Left lung (tissue), 10 donors: Measurements from ENCODE around the gene ZNF568. TPM values are rescaled to one million over a fixed set of nuclear protein-coding genes. Genes with fewer than 3 reads are reported as not detected.

Experiments used
- ATAC-seq: fragments of 200-7000 bp; cut with Tn5 transposase; one replicate; pipeline ENCODE4 v1.9.1; 2020; ENCODE audit warnings: moderate library complexity
- DNase-seq, 4 donors: peaks; one replicate each; pipeline ENCODE4 v3.0.0-alpha.2; 2013 to 2020
- H3K27ac ChIP-seq, 2 donors: fragments of 200-600 bp; sonication (generic) in 1 of 2; one replicate each; pipeline versions ENCODE4 v1.5.0 to v1.8.0; 2020 to 2021
- H3K27me3 ChIP-seq, 2 donors: fragments of 200-600 bp; sonication (generic) in 1 of 2; one replicate each; pipeline versions ENCODE4 v1.5.0 to v1.8.0; 2020 to 2021
- H3K36me3 ChIP-seq, 2 donors: fragments of 200-600 bp; sonication (generic) in 1 of 2; one replicate each; pipeline versions ENCODE4 v1.5.0 to v1.8.0; 2020 to 2021
- H3K4me1 ChIP-seq, 2 donors: fragments of 200-600 bp; one replicate each; pipeline ENCODE4 v1.8.0; 2021
- H3K4me3 ChIP-seq, 2 donors: fragments of 200-600 bp; sonication (generic) in 1 of 2; one replicate each; pipeline versions ENCODE4 v1.5.0 to v1.8.0; 2020 to 2021; ENCODE audit warnings: mild to moderate bottlenecking in 1 of 2
- H3K9me3 ChIP-seq, 2 donors: fragments of 200-600 bp; sonication (generic) in 1 of 2; one replicate each; pipeline versions ENCODE4 v1.5.0 to v1.8.0; 2020 to 2021
- CTCF ChIP-seq, 2 donors: fragments of 200-600 bp; sonication (generic) in 1 of 2; IDR thresholded peaks; one replicate each; pipeline versions ENCODE4 v1.5.0 to v1.8.0; 2021; ENCODE audit warnings: antibody characterized with exemption in 2 of 2
- intact Hi-C, 2 donors: fragments of 100-400 bp; cut with DNase I; formaldehyde crosslinking; loops; one replicate each; pipeline versions ENCODE4 v1.11.2 to v1.14.2; 2022
- polyA plus RNA-seq, 6 donors: library from polyadenylated mRNA; unstranded; fragments of 120-200 nt; gene quantifications; one replicate each; pipeline ENCODE4 v1.2.1, GENCODE V29; 2013; ENCODE audit not compliant: insufficient read length in 6 of 6
- total RNA-seq, 2 donors: library from RNA; stranded (reverse); fragmentation: NEBNext Ultra II Directional; extraction: Animal tissue kit (Norgen Biotek cat#: 25700); gene quantifications; one replicate each; pipeline ENCODE4 v1.2.1, GENCODE V29; 2021
- donor health status: DM: no; HTN: yes; CAD: no.
- donor health status: DM: no; HTN: no; CAD: no.

ZNF568 gene
- total and polyA plus RNA-seq, 8 donors, result 7.1 to 31.8 (median 27.8) TPM

DNA sequence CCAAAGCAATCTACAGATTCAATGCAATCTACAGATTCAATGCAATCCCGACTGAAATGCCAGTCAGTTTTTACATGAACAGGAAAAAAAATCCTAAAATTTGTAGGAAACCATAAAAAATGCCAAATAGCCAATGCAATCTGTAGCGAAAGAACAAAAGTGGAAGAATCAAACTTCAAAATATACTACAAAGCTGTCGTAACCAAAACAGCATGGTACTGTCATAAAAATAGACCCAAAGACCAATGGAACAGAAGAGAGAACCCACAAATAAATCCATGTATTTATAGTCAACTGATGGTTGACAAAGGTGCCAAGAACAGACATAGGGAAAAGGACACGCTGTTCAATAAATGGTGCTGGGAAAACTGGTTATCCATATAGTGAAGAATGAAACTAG, 17.7 kb upstream of the ZNF568 start:
- H3K9me3 ChIP-seq, result peaks cover 3 to 98% of the 10 kb centered on the region in 2 donors
- H3K27ac ChIP-seq, result no peak overlapping the region
- no peaks in the 10 kb centered on the region for H3K4me1 ChIP-seq
- H3K36me3 ChIP-seq, result peaks cover 0 to 98% of the 10 kb centered on the region in 2 donors
- DNase-seq (no peak), ATAC-seq (no peak)
- no peak overlapping the region for H3K4me3 ChIP-seq
- H3K27me3 ChIP-seq, result no peaks in the 10 kb centered on the region
- TF ChIP-seq CTCF (IDR thresholded peaks at IDR 0.05), result no peak
- intact Hi-C loops, result no loop called here

DNA sequence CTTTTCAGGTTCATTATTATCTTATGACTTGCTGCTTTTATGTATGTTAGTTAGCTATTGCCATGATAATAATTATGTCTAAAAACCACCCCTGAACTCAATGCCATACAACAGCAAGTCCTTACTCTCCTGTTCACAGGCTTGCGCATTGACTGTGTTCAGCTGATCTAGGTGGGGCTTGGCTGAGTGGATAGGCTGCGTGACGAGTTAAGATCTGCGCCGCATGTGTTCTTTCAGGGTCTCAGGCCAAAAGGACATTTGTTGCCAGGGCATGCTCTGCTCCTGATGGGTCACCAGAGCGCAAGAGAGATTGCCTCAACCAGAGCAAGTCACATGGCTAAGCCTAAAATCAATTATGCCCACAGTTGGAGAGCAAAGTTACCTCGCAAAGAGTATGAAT, 859 bp downstream of the ZNF568 start:
- DNase-seq (peak in 1 of 4 donors; percentile 26), ATAC-seq (no peak)
- Histone ChIP-seq H3K4me3 (peak overlapping the region; percentile 72 to 89), H3K27me3 (no peaks in the 10 kb centered on the region), H3K4me1 (peaks cover 8 to 15% of the 10 kb centered on the region in 2 donors), H3K27ac (no peak overlapping the region), H3K9me3 (peaks cover 0 to 41% of the 10 kb centered on the region in 2 donors), H3K36me3 (peaks cover 0 to 48% of the 10 kb centered on the region in 2 donors)
- no peak for TF ChIP-seq CTCF (IDR thresholded peaks at IDR 0.05)
- intact Hi-C loops, result no loop called here

GRCh38 chr19:36918090-36918489, 2.0 kb downstream of the ZNF568 start:
- Histone ChIP-seq H3K27me3 (no peaks in the 10 kb centered on the region), H3K36me3 (peaks cover 0 to 49% of the 10 kb centered on the region in 2 donors), H3K4me3 (no peak overlapping the region), H3K27ac (no peak overlapping the region), H3K9me3 (peaks cover 0 to 41% of the 10 kb centered on the region in 2 donors), H3K4me1 (peaks cover 8 to 15% of the 10 kb centered on the region in 2 donors)
- ATAC-seq, result no peak
- intact Hi-C loops, result no loop called here
- TF ChIP-seq CTCF (IDR thresholded peaks at IDR 0.05), result no peak
- DNase-seq, result no peak

GRCh38 chr19:36931684-36932083, 15.6 kb downstream of the ZNF568 start:
- Histone ChIP-seq H3K4me3 (no peak overlapping the region), H3K4me1 (no peaks in the 10 kb centered on the region), H3K9me3 (peaks cover 0 to 95% of the 10 kb centered on the region in 2 donors), H3K27me3 (no peaks in the 10 kb centered on the region), H3K27ac (no peak overlapping the region), H3K36me3 (peaks cover 0 to 69% of the 10 kb centered on the region in 2 donors)
- intact Hi-C loops, result no loop called here
- no peak for TF ChIP-seq CTCF (IDR thresholded peaks at IDR 0.05)
- ATAC-seq (no peak), DNase-seq (no peak)

- no peaks in the 10 kb centered on the region for H3K27me3 ChIP-seq
- H3K36me3 ChIP-seq, result peaks cover 0 to 90% of the 10 kb centered on the region in 2 donors
- intact Hi-C loops, result no loop called here
- peaks cover 0 to 100% of the 10 kb centered on the region in 2 donors for H3K9me3 ChIP-seq
- H3K4me1 ChIP-seq, result no peaks in the 10 kb centered on the region
- no peak overlapping the region for H3K27ac ChIP-seq
- ATAC-seq (no peak), DNase-seq (peak in 1 of 4 donors; percentile 21)
- H3K4me3 ChIP-seq, result no peak overlapping the region
- no peak for TF ChIP-seq CTCF (IDR thresholded peaks at IDR 0.05)
Observed at GRCh38 chr19:36939153-36939552, 23.0 kb downstream of the ZNF568 start.
